Stimulated activated CD8-positive, alpha-beta memory T cell treated with anti-CD3 and anti-CD28 coated beads, Interleukin-12 subunit alpha, Interleukin-12 subunit beta, amount 100 ng/mL, for 24 hours (primary cell): ENCODE data around the gene KATNAL2.
A peak's percentile ranks its signal among the peaks of the same experiment; 100 is the strongest.

ENCODE experiments used
- DNase-seq: peaks from one replicate; pipeline ENCODE4 v3.0.0-alpha.2; 2020; ENCODE audit errors: extremely low read depth

Gene KATNAL2

GRCh38 chr18:46917108-46917802, at the start of gene KATNAL2, which contains the start of gene PIAS2:
KATNAL2 (plus strand) TSS chr18:46917602; CDS start chr18:46946873, 29,271 bp downstream.
PIAS2 (minus strand) TSS chr18:46917507; CDS start chr18:46917345, 162 bp downstream.
- peak; percentile 39 for DNase-seq

GRCh38 chr18:46868169-46868921, 49.1 kb upstream of the KATNAL2 start:
- no peak for DNase-seq

GRCh38 chr18:46877329-46877987, 39.9 kb upstream of the KATNAL2 start:
- no peak for DNase-seq

GRCh38 chr18:46883180-46883579, 34.2 kb upstream of the KATNAL2 start:
- no peak for DNase-seq

GRCh38 chr18:46886893-46887292, 30.5 kb upstream of the KATNAL2 start:
- DNase-seq: no peak

GRCh38 chr18:46888965-46889364, 28.4 kb upstream of the KATNAL2 start:
- DNase-seq: no peak

- no peak for DNase-seq
Measured at GRCh38 chr18:46891742-46892214, 25.6 kb upstream of the KATNAL2 start.

- DNase-seq: no peak
Measured at GRCh38 chr18:46892842-46893241, 24.6 kb upstream of the KATNAL2 start.

GRCh38 chr18:46893360-46893759, 24.0 kb upstream of the KATNAL2 start:
- no peak for DNase-seq

GRCh38 chr18:46894124-46894523, 23.3 kb upstream of the KATNAL2 start:
- DNase-seq: no peak

GRCh38 chr18:46899274-46899948, 18.0 kb upstream of the KATNAL2 start:
- DNase-seq: no peak

GRCh38 chr18:46903406-46903805, 14.0 kb upstream of the KATNAL2 start:
- DNase-seq: no peak

- no peak for DNase-seq
Measured at GRCh38 chr18:46909497-46909896, 7.9 kb upstream of the KATNAL2 start.

- no peak for DNase-seq
Measured at GRCh38 chr18:46910856-46911255, 6.5 kb upstream of the KATNAL2 start.

GRCh38 chr18:46915800-46916550, 1.4 kb upstream of the KATNAL2 start:
- DNase-seq: no peak

- DNase-seq: no peak
Measured at GRCh38 chr18:46916551-46917107, 773 bp upstream of the KATNAL2 start.

GRCh38 chr18:46917803-46918600, 600 bp downstream of the KATNAL2 start:
- no peak for DNase-seq

GRCh38 chr18:46920067-46920466, 2.7 kb downstream of the KATNAL2 start:
- no peak for DNase-seq

GRCh38 chr18:46920653-46921052, 3.3 kb downstream of the KATNAL2 start:
- no peak for DNase-seq
